T-helper 9 cell (primary cell): ENCODE data around the gene OR2V2.

Source experiments
- DNase-seq: peaks from one replicate; pipeline ENCODE4 v3.0.0-alpha.2; 2020

The OR2V2 gene

GRCh38 chr5:181149355-181149754 is 2.0 kb downstream of the OR2V2 start:
- DNase-seq, result no peak

GRCh38 chr5:181149806-181150733 is 2.7 kb downstream of the OR2V2 start:
- DNase-seq, result no peak

DNA sequence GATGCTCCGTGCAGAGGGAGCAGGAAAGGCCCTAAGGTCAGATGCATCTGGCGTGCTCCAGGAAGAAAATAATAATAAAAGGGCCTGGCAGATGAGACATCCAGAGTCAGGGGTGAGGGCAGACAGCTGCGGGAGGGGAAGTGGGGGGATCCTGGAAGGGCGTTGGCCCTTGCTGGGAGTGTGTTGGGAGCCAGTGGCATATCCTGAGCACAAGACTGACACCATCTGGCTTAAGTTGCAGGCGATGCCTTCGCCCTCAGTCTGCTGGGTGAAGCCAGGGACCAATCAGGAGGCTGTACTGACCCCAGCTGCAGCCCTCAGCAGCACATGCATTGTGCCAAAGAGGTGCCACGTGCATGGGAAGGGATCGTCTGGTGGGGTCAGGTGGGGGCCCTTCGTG is 3.8 kb downstream of the OR2V2 start:
- DNase-seq, result no peak

GRCh38 chr5:181152406-181152805 is 5.0 kb downstream of the OR2V2 start:
- no peak for DNase-seq

DNA sequence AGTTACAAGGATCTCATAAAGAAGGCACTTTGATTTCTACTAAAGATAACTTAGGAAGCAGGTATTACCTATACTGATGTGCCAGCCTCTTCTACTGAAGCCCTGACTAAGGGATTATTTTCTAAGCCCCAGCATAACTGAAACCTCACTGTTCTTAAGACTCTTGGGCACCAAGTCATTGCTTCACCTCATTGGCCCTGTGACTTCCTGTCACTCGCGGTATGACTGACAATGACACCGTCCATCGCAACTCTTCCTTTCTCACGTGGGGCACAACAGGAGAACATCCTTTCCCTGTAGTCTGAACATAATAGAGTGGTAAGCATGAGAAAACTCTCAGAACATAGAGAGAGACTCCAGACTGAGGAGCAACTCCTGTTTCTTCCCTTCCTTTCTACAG is 6.4 kb downstream of the OR2V2 start:
- DNase-seq, result no peak

DNA sequence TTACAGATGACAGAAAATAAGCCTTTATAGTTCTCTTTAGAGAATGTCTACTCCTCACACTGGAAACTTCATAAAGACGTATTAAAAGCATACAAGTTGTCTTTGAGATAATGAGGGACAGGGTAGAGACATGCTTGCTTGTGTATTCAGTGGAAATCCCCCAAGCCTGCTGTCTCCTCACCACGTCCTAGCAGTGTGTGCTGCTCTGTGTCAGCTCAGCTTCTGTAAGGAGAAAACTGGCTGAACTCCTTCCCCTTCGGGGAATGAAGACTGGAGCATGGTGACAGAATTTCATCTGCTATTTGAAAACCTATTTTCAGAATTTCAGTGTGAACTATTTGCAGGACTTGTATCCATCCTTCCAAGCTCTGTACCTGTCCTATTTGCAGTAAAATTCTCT is 9.4 kb downstream of the OR2V2 start:
- no peak for DNase-seq

DNA sequence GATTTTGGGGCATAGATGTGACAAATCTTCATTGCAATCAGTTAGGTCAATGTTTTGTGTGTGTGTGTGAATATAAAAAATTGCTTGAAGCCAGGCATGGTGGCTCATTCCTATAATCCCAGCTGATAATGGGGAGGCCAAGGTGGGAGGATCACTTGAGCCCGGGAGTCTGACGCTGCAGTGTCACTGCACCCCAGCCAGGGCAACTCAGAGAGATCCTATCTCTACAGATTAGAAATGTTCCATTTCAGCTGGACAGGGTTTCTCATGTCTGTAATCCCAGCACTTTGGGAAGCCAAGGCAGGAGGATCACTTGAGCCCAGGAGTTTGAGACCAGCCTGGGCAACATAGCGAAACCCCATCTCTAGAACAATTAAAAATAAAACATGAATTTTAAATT is 11.5 kb downstream of the OR2V2 start:
- DNase-seq, result no peak

DNA sequence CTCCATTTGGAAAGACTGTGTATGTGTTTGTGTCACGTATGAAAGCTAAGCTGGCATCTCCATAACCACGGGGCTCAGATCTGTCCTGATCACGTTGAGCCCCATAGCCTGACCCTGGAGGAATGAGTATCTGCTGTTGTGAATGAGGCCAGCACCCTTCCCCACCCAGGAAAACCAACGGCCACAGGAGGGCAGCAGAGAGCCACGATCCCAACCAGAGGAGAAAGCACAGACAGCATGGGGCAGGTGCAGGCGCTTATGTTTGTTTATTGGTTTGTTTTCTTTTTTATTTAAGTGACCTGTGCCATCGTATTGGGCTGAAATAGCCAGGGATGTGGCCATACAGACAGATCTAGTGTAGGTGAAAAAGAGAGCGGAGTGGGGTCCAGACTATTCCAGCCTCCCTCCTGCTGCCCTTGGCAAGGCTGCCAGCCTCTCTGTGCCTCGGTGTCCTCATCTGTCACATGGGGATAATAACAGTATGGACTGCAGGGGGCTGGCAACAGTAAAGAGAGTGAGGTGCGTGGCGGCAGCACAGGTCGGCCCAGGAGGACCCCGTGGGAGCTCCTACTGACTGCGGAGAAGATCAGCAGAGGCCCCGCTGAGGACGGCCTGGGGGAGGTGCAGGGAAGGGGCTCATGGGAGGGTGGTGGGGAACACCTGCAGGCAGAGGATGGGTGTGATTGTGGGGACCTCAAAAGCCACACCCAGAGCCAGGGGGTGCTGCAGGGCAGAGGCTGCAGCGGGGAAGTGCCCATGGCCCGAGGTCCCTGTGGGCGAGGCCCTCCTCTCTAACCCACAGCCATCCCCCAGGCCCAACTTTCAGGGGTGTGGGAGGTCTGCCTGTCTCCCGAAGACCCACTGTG is 12.1 kb downstream of the OR2V2 start:
- peak; percentile 98 for DNase-seq

DNA sequence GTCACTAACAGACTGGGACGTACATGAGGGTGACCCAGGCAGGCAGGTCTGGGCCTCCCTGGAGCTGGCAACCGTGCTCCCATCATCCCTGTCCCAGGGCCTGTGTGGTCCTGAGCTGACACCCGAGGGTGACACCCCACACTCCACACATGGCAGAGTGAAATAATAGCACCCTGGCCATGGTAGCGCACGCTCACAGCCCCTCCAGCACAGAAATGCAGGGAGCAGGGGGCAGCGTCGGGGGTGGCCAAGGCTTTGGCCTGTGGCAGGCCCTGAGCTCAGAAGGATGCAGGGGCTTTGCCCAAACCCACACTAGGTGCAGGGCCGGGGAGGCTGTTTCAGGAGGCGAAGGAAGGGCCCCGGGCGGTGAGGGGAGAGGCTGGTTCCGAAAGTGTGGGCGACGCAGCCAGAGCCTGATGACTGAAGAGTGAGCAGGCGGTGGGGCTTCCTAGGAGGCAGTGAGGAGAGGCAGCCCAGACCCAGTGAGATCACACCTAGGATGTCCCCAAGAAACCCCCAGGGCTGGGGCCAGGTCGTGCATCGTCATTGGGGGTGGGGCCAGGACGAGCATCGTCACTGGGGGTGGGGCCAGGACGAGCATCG is 12.9 kb downstream of the OR2V2 start:
- peak; percentile 79 for DNase-seq

DNA sequence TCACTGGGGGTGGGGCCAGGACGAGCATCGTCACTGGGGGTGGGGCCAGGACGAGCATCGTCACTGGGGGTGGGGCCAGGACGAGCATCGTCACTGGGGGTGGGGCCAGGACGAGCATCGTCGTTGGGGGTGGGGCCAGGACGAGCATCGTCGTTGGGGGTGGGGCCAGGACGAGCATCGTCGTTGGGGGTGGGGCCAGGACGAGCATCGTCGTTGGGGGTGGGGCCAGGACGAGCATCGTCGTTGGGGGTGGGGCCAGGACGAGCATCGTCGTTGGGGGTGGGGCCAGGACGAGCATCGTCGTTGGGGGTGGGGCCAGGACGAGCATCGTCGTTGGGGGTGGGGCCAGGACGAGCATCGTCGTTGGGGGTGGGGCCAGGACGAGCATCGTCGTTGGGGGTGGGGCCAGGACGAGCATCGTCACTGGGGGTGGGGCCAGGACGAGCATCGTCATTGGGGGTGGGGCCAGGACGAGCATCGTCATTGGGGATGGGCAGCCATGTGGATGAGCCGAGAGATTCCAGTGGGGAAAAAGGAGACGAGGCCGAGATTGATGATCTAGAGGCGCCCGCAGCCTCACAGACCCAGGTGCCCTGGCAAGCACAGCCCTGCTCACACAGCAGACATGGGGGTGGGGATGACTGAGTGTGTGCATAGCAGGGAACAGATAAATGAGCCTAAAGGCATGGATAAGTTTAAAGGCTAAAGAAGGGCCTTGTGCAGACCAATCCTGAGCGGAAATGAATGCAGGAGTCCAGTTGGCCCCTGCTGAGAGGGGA is 13.6 kb downstream of the OR2V2 start:
- DNase-seq, result peak; percentile 46

DNA sequence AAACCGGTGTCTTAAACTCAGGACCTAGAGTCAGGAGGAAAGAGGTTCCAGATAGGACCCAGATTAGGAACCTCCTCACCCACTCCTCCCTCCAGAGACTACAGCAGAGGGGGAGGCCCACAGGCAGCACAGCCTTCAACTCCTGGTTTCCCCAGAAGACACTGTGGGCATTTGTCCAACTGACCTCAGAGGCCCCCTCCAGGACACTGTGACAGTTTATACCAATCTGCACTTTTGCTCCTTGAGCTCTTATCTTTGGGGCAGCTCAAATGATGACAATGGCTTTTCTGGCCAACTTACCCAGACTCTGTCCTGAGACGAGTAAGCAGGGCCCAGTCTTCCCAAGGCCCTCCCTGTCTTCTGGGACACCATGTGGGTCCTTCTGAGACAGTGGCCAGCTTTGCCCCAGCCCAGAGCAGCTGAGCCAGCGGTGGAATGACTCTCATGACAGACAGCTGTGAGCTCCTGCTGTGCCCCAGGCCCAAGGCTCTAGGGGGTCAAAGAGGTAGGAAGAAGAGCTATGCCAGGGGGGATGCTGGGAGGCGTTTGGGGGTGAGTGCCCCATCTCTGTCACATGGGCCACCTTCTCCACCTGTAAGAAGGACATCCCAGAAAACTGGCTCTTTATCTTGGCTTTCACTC is 14.3 kb downstream of the OR2V2 start:
- DNase-seq, result no peak

DNA sequence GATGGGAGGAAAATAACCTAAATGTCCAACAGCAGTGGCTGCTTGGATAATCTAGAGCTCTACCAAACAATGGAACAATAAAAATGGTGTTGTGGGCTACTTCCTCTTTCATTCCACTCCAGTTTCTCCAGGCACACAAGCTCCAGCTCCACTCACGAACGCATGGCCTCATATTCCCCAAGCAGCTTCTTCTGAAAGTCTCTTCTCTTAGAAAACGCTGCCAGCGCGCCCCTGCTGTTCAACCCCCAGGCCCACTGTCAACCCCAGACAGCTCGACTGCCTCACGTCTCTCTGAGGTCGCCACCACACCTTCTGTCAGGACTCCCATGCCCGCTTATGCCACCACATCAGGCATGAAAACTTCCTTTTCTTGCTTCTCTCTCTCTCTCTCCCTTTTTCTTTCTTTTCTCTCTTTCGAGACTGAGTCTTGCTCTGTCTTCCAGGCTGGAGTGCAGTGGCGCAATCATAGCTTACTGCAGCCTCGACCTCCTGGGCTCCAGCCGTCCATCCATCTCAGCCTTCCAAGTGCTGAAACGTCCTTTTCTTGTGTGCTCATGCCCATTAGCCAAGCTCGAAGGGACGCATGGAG is 16.2 kb downstream of the OR2V2 start:
- no peak for DNase-seq

- DNase-seq, result no peak
Observed at GRCh38 chr5:181164076-181164952, 16.9 kb downstream of the OR2V2 start.

DNA sequence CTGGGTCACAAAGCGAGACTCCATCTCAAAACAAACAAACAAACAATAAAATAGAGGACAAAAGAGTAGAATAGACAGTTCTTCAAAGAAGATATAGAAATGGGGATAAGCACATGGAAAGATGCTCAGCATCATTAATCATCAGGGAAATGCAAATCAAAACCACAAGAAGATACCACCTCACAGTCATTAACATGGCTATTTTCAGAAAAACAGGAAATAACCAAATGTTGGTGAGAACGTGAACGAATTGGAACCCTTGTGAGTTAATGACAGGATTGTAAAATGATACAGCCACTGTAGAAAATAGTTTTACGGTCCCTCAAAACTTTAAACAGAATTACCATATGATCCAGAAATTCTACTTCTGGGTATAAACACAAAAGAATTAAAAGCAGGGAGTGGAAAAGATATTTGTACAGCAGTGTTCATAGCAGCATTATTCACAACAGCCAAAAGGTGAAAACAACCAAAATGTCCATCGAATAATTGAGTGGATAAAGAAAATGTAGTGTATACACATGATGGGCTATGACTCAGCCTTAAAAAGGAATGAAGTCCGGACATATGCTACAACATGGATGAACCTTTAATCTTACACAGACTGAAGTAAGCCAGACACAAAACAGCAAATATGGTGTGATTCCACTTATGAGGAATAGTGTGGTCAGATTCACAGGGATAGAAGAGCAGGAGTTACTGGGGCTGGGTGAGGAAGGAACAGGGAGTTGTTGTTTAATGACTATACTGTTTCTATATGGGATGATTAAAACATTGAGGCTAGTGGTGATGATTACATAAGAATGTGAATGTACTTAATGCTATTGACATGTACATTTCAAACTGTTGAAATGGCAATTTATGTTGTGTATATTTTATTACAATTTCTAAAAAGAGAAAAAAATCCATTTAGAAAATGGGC is 19.7 kb downstream of the OR2V2 start:
- DNase-seq, result no peak

- peak; percentile 27 for DNase-seq
Observed at GRCh38 chr5:181167814-181168488, 20.6 kb downstream of the OR2V2 start.

GRCh38 chr5:181168595-181169118 is 21.3 kb downstream of the OR2V2 start:
- no peak for DNase-seq

- DNase-seq, result peak; percentile 57
Observed at GRCh38 chr5:181169459-181170236, 22.3 kb downstream of the OR2V2 start.
